Transverse colon (tissue), 4 donors: Measurements from ENCODE around the gene GABRG3. TPM values are rescaled to one million over a fixed set of nuclear protein-coding genes. Genes with fewer than 3 reads are reported as not detected.

Experiments used
- DNase-seq: peaks from one replicate; pipeline ENCODE4 v3.0.0-alpha.2; 2019
- H3K27ac ChIP-seq, 4 donors: fragments of 200-600 bp; sonication (generic); 2 replicates each; pipeline ENCODE4 v1.5.1; 2016 to 2018; ENCODE audit warnings: inconsistent platforms in 4 of 4
- H3K27me3 ChIP-seq: fragments of 200-600 bp; sonication (generic); 2 replicates; pipeline ENCODE4 v1.5.1; 2017; ENCODE audit warnings: inconsistent platforms
- H3K36me3 ChIP-seq, 4 donors: fragments of 200-600 bp; sonication (generic); 2 replicates each; pipeline ENCODE4 v1.5.1; 2017 to 2019; ENCODE audit warnings: inconsistent platforms in 4 of 4
- H3K4me1 ChIP-seq, 4 donors: fragments of 200-600 bp; sonication (generic); 2 replicates each; pipeline ENCODE4 v1.5.1; 2017 to 2020; ENCODE audit warnings: inconsistent platforms in 4 of 4
- H3K4me3 ChIP-seq, 4 donors: fragments of 200-600 bp; sonication (generic); 1 replicate in 1 of 4; 2 replicates in 3 of 4; pipeline versions ENCODE4 v1.5.1 to v1.6.1; 2017 to 2019; ENCODE audit warnings: inconsistent platforms in 4 of 4
- H3K9me3 ChIP-seq, 2 donors: fragments of 200-600 bp; sonication (generic); 2 replicates each; pipeline ENCODE4 v1.5.1; 2017 to 2019; ENCODE audit warnings: inconsistent platforms in 2 of 2
- EP300 ChIP-seq: sonication (generic); formaldehyde crosslinking; IDR thresholded peaks from one replicate; pipeline ENCODE4 v1.6.1; 2017; ENCODE audit warnings: antibody characterized with exemption, low read depth
- POLR2A ChIP-seq: fragments of 450-650 bp; IDR thresholded peaks from one replicate; pipeline ENCODE4 v1.6.1; 2016; ENCODE audit warnings: antibody characterized with exemption, mild to moderate bottlenecking, moderate library complexity
- POLR2AphosphoS5 ChIP-seq, 3 donors: sonication (generic); formaldehyde crosslinking; IDR thresholded peaks; one replicate each; pipeline ENCODE4 v1.6.1; 2016; ENCODE audit warnings: antibody characterized with exemption in 3 of 3
- WGBS, 2 donors: methylation state at CpG; one replicate each; pipeline ENCODE4 v1.1.5; 2018; ENCODE audit warnings: low coverage in 1 of 2; 5-methylcytosine and 5-hydroxymethylcytosine counted together
- in situ Hi-C, 4 donors: fragments of 200-750 bp; cut with MboI; loops; one replicate each; pipeline versions ENCODE4 v1.15.0 to v1.15.1; 2017; ENCODE audit warnings: low sequenced_read_pairs in 3 of 4, low pct_ligation_motif_present in 1 of 4, low pct_unique_long_range_greater_than_20kb in 1 of 4
- intact Hi-C: fragments of 100-400 bp; cut with DNase I; formaldehyde crosslinking; loops from one replicate; pipeline ENCODE4 v1.15.1; 2023; ENCODE audit warnings: low total_unique reads
- total RNA-seq, 4 donors: library from RNA; depleted of rRNA; stranded (reverse); fragments of >200 nt; gene quantifications; one replicate each; pipeline ENCODE4 v1.1.0, GENCODE V29; 2016
- TF ChIP-seq, protein P1 (sequence below), 5 experiments: fragments of 200-600 bp in 3 of 5; fragments of 450-650 bp in 2 of 5; sonication (generic) in 3 of 5; IDR thresholded peaks; 1 replicate in 2 of 5; 2 replicates in 3 of 5; pipeline ENCODE4 v1.5.1; 2016 to 2017; ENCODE audit warnings: antibody characterized with exemption in 5 of 5, inconsistent platforms in 3 of 5, mild to moderate bottlenecking in 2 of 5, moderate library complexity in 1 of 5

GABRG3 gene
- total RNA-seq, 4 donors from 2014 or later, result not detected

DNA sequence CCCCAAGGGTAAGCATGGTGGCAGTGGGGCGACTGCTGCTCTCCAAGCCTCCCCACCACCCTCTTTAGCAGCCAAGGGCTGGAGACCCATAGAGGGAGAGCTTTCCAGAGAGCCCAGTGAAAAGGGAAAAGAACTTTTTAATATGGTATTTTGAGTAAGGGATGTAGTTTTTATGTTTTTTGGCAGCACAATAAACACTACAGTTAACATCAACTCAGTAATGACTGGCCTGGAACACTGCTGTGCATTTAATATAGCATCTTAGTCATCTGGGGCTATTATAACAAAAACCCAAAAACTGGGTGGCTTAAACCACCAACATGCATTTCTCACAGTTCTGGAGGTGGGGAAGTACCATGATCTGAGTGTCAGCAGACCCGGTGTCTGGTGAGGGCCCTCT, 495.8 kb downstream of the GABRG3 start:
- TF ChIP-seq, protein P1, sequence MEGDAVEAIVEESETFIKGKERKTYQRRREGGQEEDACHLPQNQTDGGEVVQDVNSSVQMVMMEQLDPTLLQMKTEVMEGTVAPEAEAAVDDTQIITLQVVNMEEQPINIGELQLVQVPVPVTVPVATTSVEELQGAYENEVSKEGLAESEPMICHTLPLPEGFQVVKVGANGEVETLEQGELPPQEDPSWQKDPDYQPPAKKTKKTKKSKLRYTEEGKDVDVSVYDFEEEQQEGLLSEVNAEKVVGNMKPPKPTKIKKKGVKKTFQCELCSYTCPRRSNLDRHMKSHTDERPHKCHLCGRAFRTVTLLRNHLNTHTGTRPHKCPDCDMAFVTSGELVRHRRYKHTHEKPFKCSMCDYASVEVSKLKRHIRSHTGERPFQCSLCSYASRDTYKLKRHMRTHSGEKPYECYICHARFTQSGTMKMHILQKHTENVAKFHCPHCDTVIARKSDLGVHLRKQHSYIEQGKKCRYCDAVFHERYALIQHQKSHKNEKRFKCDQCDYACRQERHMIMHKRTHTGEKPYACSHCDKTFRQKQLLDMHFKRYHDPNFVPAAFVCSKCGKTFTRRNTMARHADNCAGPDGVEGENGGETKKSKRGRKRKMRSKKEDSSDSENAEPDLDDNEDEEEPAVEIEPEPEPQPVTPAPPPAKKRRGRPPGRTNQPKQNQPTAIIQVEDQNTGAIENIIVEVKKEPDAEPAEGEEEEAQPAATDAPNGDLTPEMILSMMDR (IDR thresholded peaks at IDR 0.05), result no peak
- TF ChIP-seq POLR2AphosphoS5 (IDR thresholded peaks at IDR 0.05) (no peak), EP300 (no peak), POLR2A (no peak)
- Histone ChIP-seq H3K36me3 (no peaks in the 10 kb centered on the region), H3K27me3 (no peaks in the 10 kb centered on the region), H3K4me3 (no peak overlapping the region), H3K4me1 (no peaks in the 10 kb centered on the region), H3K27ac (no peak overlapping the region), H3K9me3 (no peaks in the 10 kb centered on the region)
- intact Hi-C loops, result loop anchor here (5.0 kb wide), 1 partner anchor 36 kb away; no protein-coding TSS in a partner anchor
- in situ Hi-C loops, result loop anchor here in 1 of 4 donors (10.0 kb wide), 1 partner anchor 312 kb away; no protein-coding TSS in a partner anchor
- WGBS, 2 donors, result 61 to 63% methylated on average over 1 to 2 of the region's 2 CpGs
- no peak for DNase-seq

DNA sequence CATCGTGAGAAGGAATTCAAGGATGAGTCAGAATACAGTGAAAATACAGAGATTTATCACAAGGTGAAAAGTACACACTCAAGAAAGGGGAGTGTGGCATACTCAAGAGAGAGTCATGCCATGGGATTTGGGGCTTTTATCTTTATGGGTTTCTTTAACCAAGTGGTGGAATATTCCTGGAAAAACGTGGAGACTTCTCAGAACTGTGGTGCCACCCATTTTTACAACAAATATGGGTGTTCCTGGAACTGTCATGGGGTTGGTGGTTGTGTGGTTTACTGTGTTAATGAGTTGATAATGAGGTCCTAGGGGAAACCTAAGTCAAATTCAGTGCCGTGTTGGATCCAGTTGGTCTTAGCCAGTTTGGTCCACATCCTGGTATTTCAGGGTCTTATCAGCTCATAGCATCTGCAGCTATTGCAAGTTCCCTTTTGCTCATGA, 497.2 kb downstream of the GABRG3 start:
- intact Hi-C loops, result loop anchor here (5.0 kb wide), 1 partner anchor 34 kb away; no protein-coding TSS in a partner anchor
- H3K27ac ChIP-seq, result no peak overlapping the region
- H3K9me3 ChIP-seq, result no peaks in the 10 kb centered on the region
- no peaks in the 10 kb centered on the region for H3K4me1 ChIP-seq
- H3K36me3 ChIP-seq, result no peaks in the 10 kb centered on the region
- no peaks in the 10 kb centered on the region for H3K27me3 ChIP-seq
- in situ Hi-C loops, result loop anchor here in 1 of 4 donors (10.0 kb wide), 1 partner anchor 313 kb away; no protein-coding TSS in a partner anchor
- no peak for TF ChIP-seq POLR2A
- no peak for TF ChIP-seq POLR2AphosphoS5 (IDR thresholded peaks at IDR 0.05)
- TF ChIP-seq, protein P1 (IDR thresholded peaks at IDR 0.05), result no peak
- TF ChIP-seq EP300, result no peak
- WGBS, 2 donors, result 44 to 63% methylated on average over 1 to 3 of the region's 3 CpGs
- H3K4me3 ChIP-seq, result no peak overlapping the region
- DNase-seq, result no peak

DNA sequence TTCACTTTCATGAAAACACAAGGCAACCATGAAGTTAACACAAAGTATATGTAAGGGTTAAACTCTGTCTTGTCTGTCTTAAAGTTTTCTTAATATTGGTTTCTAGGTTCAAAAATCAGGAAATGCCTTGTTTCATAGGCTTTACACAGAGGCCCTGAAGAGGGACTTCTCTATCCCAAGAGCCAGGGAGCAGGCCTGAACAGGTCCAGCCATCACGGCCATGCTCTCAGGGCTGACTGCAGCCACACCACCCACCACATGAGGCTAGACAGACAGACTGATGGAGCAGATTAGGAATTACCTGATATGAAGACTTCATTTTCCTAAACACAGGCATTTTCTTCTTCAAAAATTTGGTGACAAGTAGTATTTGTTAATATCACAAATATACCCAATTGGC, 502.9 kb downstream of the GABRG3 start:
- TF ChIP-seq POLR2AphosphoS5 (IDR thresholded peaks at IDR 0.05), result no peak
- TF ChIP-seq POLR2A, result no peak
- intact Hi-C loops (no loop called here), in situ Hi-C loops (no loop called here)
- no peaks in the 10 kb centered on the region for H3K27me3 ChIP-seq
- no peak overlapping the region for H3K27ac ChIP-seq
- H3K4me3 ChIP-seq, result no peak overlapping the region
- 69% methylated on average over 1 of the region's 1 CpG; no CpG with 5 or more reads in 1 of the 2 donors for WGBS, 2 donors
- H3K9me3 ChIP-seq, result no peaks in the 10 kb centered on the region
- H3K4me1 ChIP-seq, result no peaks in the 10 kb centered on the region
- no peak for DNase-seq
- no peaks in the 10 kb centered on the region for H3K36me3 ChIP-seq

DNA sequence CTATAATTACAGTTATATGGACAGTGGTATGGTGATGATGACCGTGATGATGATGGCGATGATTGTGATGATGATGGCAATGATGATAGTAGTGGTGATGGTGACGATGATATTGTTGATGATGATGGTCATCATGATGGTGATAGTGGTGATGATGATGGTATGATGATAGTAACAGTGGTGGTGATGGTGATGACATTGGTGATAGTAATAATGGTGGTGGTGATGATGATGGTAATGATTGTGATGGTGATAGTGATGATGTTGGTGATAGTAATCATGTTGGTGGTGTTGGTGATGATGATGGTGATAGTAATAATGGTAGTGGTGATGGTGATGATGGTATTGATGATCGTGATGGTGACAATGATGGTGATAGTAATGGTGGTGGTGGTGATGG, 504.4 kb downstream of the GABRG3 start:
- no peak overlapping the region for H3K27ac ChIP-seq
- no peak for TF ChIP-seq EP300
- TF ChIP-seq POLR2A, result no peak
- TF ChIP-seq, protein P1 (IDR thresholded peaks at IDR 0.05), result no peak
- no peak for TF ChIP-seq POLR2AphosphoS5 (IDR thresholded peaks at IDR 0.05)
- 89 to 93% methylated on average over 4 of the region's 4 CpGs for WGBS, 2 donors
- H3K4me1 ChIP-seq, result no peaks in the 10 kb centered on the region
- no peaks in the 10 kb centered on the region for H3K27me3 ChIP-seq
- intact Hi-C loops (no loop called here), in situ Hi-C loops (no loop called here)
- no peaks in the 10 kb centered on the region for H3K9me3 ChIP-seq
- no peak overlapping the region for H3K4me3 ChIP-seq
- no peaks in the 10 kb centered on the region for H3K36me3 ChIP-seq
- DNase-seq, result no peak
